GM12878 (cell line): ENCODE measurements around the gene TFB1M. TPM values are rescaled to one million over a fixed set of nuclear protein-coding genes. Genes with fewer than 3 reads are reported as not detected.
A peak's percentile ranks its signal among the peaks of the same experiment; 100 is the strongest.

ENCODE experiments used
- ATAC-seq: fragments of 200-7000 bp; cut with Tn5 transposase; 3 replicates; pipeline ENCODE4 v1.9.1; 2020; ENCODE audit warnings: mild to moderate bottlenecking, moderate library complexity
- BruUV-seq: library from RNA; stranded (reverse); fragments of 400-500 nt; replicated peaks from 2 replicates; lab custom pipeline; 2021; lab: Mats Ljungman, UMichigan
- CTCF ChIA-PET: fragments of 300-600 bp; sonication (Branson Sonifier 250); formaldehyde crosslinking; extraction: SDS; loops from one replicate; lab custom pipeline; 2021; ENCODE audit warnings: inconsistent platforms; lab: Yijun Ruan, JAX
- POLR2A ChIA-PET: fragments of 350-600 bp; formaldehyde crosslinking; extraction: SDS; loops from one replicate; lab custom pipeline; 2021; ENCODE audit warnings: inconsistent platforms; lab: Charles Lee
- RAD21 ChIA-PET: fragments of 300-600 bp; sonication (Branson Sonifier 250); formaldehyde crosslinking; loops from one replicate; lab custom pipeline; 2023; ENCODE audit warnings: antibody characterized with exemption; ENCODE audit not compliant: unreplicated experiment; lab: Charles Lee
- SMC1A ChIA-PET: fragments of 300-600 bp; sonication (Branson Sonifier 250); formaldehyde crosslinking; loops from one replicate; lab custom pipeline; 2023; ENCODE audit not compliant: unreplicated experiment, uncharacterized antibody; lab: Charles Lee
- DNase-seq: peaks from one replicate; pipeline ENCODE4 v3.0.0-alpha.2; 2011; ENCODE audit warnings: low read depth, low spot score
- FAIRE-seq: peaks from 3 replicates; lab custom pipeline; 2011; peaks lifted over from hg19 to GRCh38; lab: Jason Lieb, UNC
- H2AFZ ChIP-seq: 2 replicates; pipeline ENCODE4 v1.6.0; 2011; ENCODE audit warnings: low read depth, low read length, control low read depth; ENCODE audit not compliant: control insufficient read depth
- H3K27ac ChIP-seq: 2 replicates; pipeline ENCODE4 v1.5.1; 2011; ENCODE audit warnings: control low read depth; ENCODE audit not compliant: control insufficient read depth, insufficient read depth
- H3K27me3 ChIP-seq, 2 experiments: replicated peaks in 1 of 2; 2 replicates each; pipeline versions ENCODE4 v1.6.0 to v1.6.1; 2011; ENCODE audit warnings: low read length in 1 of 2; ENCODE audit not compliant: control insufficient read depth in 2 of 2, insufficient read depth in 2 of 2
- H3K36me3 ChIP-seq, 2 experiments: 2 replicates each; pipeline ENCODE4 v1.5.1; 2011; ENCODE audit warnings: low read length in 1 of 2; ENCODE audit not compliant: control insufficient read depth in 2 of 2, insufficient read depth in 2 of 2
- H3K4me1 ChIP-seq: 2 replicates; pipeline ENCODE4 v1.6.1; 2011; ENCODE audit warnings: mild to moderate bottlenecking, low read length, moderate library complexity, mixed read lengths; ENCODE audit not compliant: control insufficient read depth, insufficient read depth
- H3K4me2 ChIP-seq: 2 replicates; pipeline ENCODE4 v1.6.0; 2011; ENCODE audit warnings: control low read depth; ENCODE audit not compliant: control insufficient read depth, insufficient read depth
- H3K4me3 ChIP-seq: fragments of 200-600 bp; sonication (generic); 2 replicates; pipeline ENCODE4 v1.5.1; 2016
- H3K79me2 ChIP-seq: 2 replicates; pipeline ENCODE4 v1.6.0; 2011; ENCODE audit warnings: low read length; ENCODE audit not compliant: control insufficient read depth, insufficient read depth
- H3K9ac ChIP-seq: 2 replicates; pipeline ENCODE4 v1.8.0; 2011; ENCODE audit warnings: low read length, control low read depth, mixed read lengths; ENCODE audit not compliant: control insufficient read depth, insufficient read depth
- H3K9me3 ChIP-seq: replicated peaks from 3 replicates; pipeline ENCODE4 v1.5.1; 2011; ENCODE audit warnings: mild to moderate bottlenecking, low read length; ENCODE audit not compliant: control insufficient read depth, insufficient read depth
- H4K20me1 ChIP-seq: 2 replicates; pipeline ENCODE4 v1.6.0; 2011; ENCODE audit not compliant: control insufficient read depth, insufficient read depth
- CEBPB ChIP-seq, 2 experiments: fragments of 150-350 bp in 1 of 2; IDR thresholded peaks; 2 replicates each; pipeline ENCODE4 v1.6.1; 2012 to 2014; ENCODE audit warnings: low read depth in 2 of 2, low read length in 2 of 2, borderline replicate concordance in 1 of 2, inconsistent platforms in 1 of 2
- CTCF ChIP-seq, 3 experiments: IDR thresholded peaks in 2 of 3; conservative IDR thresholded peaks in 1 of 3; 2 replicates each; pipeline ENCODE4 v1.5.1; 2011; ENCODE audit warnings: low read depth in 3 of 3, low read length in 3 of 3, mild to moderate bottlenecking in 3 of 3, control low read depth in 2 of 3, moderate library complexity in 2 of 3, inconsistent platforms in 1 of 3, mixed read lengths in 1 of 3; ENCODE audit not compliant: control insufficient read depth in 2 of 3, insufficient read depth in 1 of 3; ENCODE audit errors: extremely low read depth in 1 of 3
- E2F4 ChIP-seq: IDR thresholded peaks from 2 replicates; pipeline ENCODE4 v1.6.1; 2012; ENCODE audit warnings: low read depth, low read length, improper control_type of control experiment
- EGR1 ChIP-seq, 2 experiments: IDR thresholded peaks; 1 replicate in 1 of 2; 2 replicates in 1 of 2; pipeline ENCODE4 v1.6.1; 2011 to 2012; ENCODE audit warnings: low read depth in 2 of 2, low read length in 2 of 2, borderline replicate concordance in 1 of 2, mild to moderate bottlenecking in 1 of 2, moderate library complexity in 1 of 2
- ESRRA ChIP-seq: IDR thresholded peaks from 2 replicates; pipeline ENCODE4 v1.6.1; 2012; ENCODE audit warnings: mild to moderate bottlenecking, low read length, improper control_type of control experiment
- IKZF2 ChIP-seq, 2 experiments: fragments of 450-650 bp; IDR thresholded peaks; 2 replicates each; pipeline ENCODE4 v1.6.1; 2017; ENCODE audit warnings: mild to moderate bottlenecking in 2 of 2, moderate library complexity in 2 of 2
- IRF3 ChIP-seq: fragments of 450-650 bp; IDR thresholded peaks from 2 replicates; pipeline ENCODE4 v1.6.1; 2014; ENCODE audit warnings: mild to moderate bottlenecking
- MAX ChIP-seq: IDR thresholded peaks from 2 replicates; pipeline ENCODE4 v1.6.1; 2012; ENCODE audit warnings: low read depth, low read length, improper control_type of control experiment
- MYB ChIP-seq: fragments of 150-350 bp; IDR thresholded peaks from 2 replicates; pipeline ENCODE4 v1.6.1; 2014; ENCODE audit warnings: mild to moderate bottlenecking, low read depth, low read length, borderline replicate concordance
- POLR2AphosphoS5 ChIP-seq: IDR thresholded peaks from 2 replicates; pipeline ENCODE4 v1.6.1; 2011; ENCODE audit warnings: mild to moderate bottlenecking, low read length, inconsistent platforms
- RAD21 ChIP-seq: IDR thresholded peaks from 2 replicates; pipeline ENCODE4 v1.6.1; 2011; ENCODE audit warnings: mild to moderate bottlenecking, low read depth, low read length, moderate library complexity; ENCODE audit not compliant: insufficient read depth
- SMAD5 ChIP-seq: IDR thresholded peaks from 2 replicates; pipeline ENCODE4 v1.6.1; 2016; ENCODE audit warnings: antibody characterized with exemption, low read depth
- WGBS: methylation state at CpG from one replicate; pipeline ENCODE4 v1.1.6; 2016; ENCODE audit warnings: low lambda C conversion rate; ENCODE audit not compliant: insufficient replicate concordance, insufficient coverage; ENCODE audit errors: missing lambda C conversion rate; 5-methylcytosine and 5-hydroxymethylcytosine counted together
- in situ Hi-C: fragments of 300-500 bp; cut with MboI; formaldehyde crosslinking; loops from 9 replicates; pipeline ENCODE4 v1.14.3; 2018; ENCODE audit warnings: mixed read lengths
- intact Hi-C: fragments of 100-400 bp; cut with micrococcal nuclease; formaldehyde crosslinking; loops from one replicate; pipeline ENCODE4 v1.14.2; 2022; ENCODE audit not compliant: unreplicated experiment
- polyA plus RNA-seq, 11 experiments: library from polyadenylated mRNA; depleted of rRNA in 4 of 11; unstranded in 6 of 11; stranded (reverse) in 5 of 11; fragments of >200 nt; fragmentation: Nextera tagmentation in 4 of 11; fragmentation: Illumina TruSeq in 1 of 11; extraction: Ambion mirVana in 4 of 11; extraction: Trizol in 1 of 11; gene quantifications; 1 replicate in 1 of 11; 2 replicates in 10 of 11; pipeline versions ENCODE4 v1.2.1 to v1.2.3, GENCODE V29; 2011 to 2016; ENCODE audit warnings: inconsistent platforms in 2 of 11, missing spikeins in 2 of 11, low read depth in 1 of 11
- total RNA-seq, 4 experiments: library from RNA; depleted of rRNA in 3 of 4; stranded (reverse); fragments of >200 nt in 3 of 4; fragmentation: Illumina TruSeq in 1 of 4; extraction: Trizol in 1 of 4; gene quantifications; 2 replicates each; pipeline versions ENCODE4 v1.2.1 to v1.2.3, GENCODE V29; 2013 to 2021

Gene TFB1M
- total and polyA plus RNA-seq, 10 of the 15 experiments (the other 5 are each of a cell fraction or from before 2014, with no cell fraction given), result 29.9 to 117 (median 41.3) TPM

- TF ChIP-seq POLR2AphosphoS5 (no peak), IRF3 (no peak), MAX (no peak), CEBPB (IDR thresholded peaks at IDR 0.05; ENCODE audit: borderline replicate concordance in 1 of 2, low read depth in 2 of 2, low read length in 2 of 2) (no peak), SMAD5 (no peak), CTCF (IDR thresholded peaks at IDR 0.05 in 2 of 3, conservative IDR thresholded peaks at IDR 0.05 in 1 of 3; ENCODE audit: control insufficient read depth in 2 of 3, extremely low read depth in 1 of 3, insufficient read depth in 1 of 3, low read depth in 3 of 3, low read length in 3 of 3) (no peak), RAD21 (no peak), IKZF2 (IDR thresholded peaks at IDR 0.05) (no peak), MYB (no peak), EGR1 (IDR thresholded peaks at IDR 0.05; ENCODE audit: borderline replicate concordance in 1 of 2, low read depth in 2 of 2, low read length in 2 of 2) (no peak), ESRRA (no peak), E2F4 (no peak)
- in situ Hi-C loops (no loop called here), intact Hi-C loops (loop anchor here (10.0 kb wide), 2 partner anchors 577 to 1383 kb away; partner anchors contain the start of gene SCAF8)
- ChIA-PET RAD21 (interaction anchor here (1.9 to 7.0 kb wide), 2 partner anchors 23 to 133 kb away, joined by 5 to 54 read pairs; no protein-coding TSS in a partner anchor), POLR2A (no interaction called here), CTCF (interaction anchor here (1.4 to 3.0 kb wide), 3 partner anchors 10 to 134 kb away, joined by 5 to 17 read pairs (median 6); no protein-coding TSS in a partner anchor), SMC1A (interaction anchor here (0.8 to 3.7 kb wide), 8 partner anchors 10 to 1469 kb away, joined by 3 to 16 read pairs (median 3); no protein-coding TSS in a partner anchor)
- no TSS peak for BruUV-seq
- Histone ChIP-seq H3K4me1 (no peaks in the 10 kb centered on the region), H3K27me3 (no peaks in the 10 kb centered on the region), H3K9me3 (no peaks in the 10 kb centered on the region; the same call in 2 of the 3 replicates), H3K4me3 (no peak overlapping the region), H4K20me1 (no peaks in the 10 kb centered on the region), H2AFZ (no peak overlapping the region), H3K4me2 (peak overlapping the region; percentile 42; the same call in 1 of the 2 replicates), H3K36me3 (peaks cover 0 to 14% of the 10 kb centered on the region in 2 experiments; a peak in 2 of 4 replicates), H3K9ac (no peak overlapping the region), H3K79me2 (peaks cover 20% of the 10 kb centered on the region), H3K27ac (no peak overlapping the region)
- no peak for DNase-seq
- ATAC-seq, result no peak
- no peak for FAIRE-seq
- WGBS, result 70% methylated on average over 2 of the region's 2 CpGs
These were observed 2.7 kb downstream of the TFB1M start for GRCh38 chr6:155311583-155311982.
